ENCODE data around the gene UNG.
"Not testable (repeated sequence)": the region's sequence is repeated elsewhere in the genome, so short reads cannot be mapped to it uniquely, and the experiment has no call there.

Gene UNG

GRCh38 chr12:109097435-109098182 lies at the start of gene UNG:
TSS of gene UNG (plus strand) at chr12:109097597. CDS start at chr12:109097680, 83 bp downstream.
- peak; percentile 94 for DNase-seq

- not testable (repeated sequence) for DNase-seq
These were observed 48.7 kb upstream of the UNG start for GRCh38 chr12:109048706-109049105.

GRCh38 chr12:109049794-109050193 lies 47.6 kb upstream of the UNG start:
- not testable (repeated sequence) for DNase-seq

DNA sequence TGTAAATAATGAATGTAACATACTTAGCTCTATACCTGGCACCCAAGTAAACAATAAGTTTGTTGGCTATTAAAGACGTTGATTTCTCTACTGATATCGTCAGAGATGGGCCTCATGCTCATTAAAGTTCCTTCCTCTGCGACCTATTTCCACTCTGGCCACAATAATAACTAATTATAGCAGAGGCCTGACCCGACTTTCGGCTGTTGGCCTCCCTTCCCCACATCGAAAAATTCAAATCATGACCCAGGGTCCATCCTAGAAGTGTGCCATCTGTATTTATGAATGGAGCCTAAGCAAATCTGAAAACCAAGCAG lies 45.3 kb upstream of the UNG start:
- no peak for DNase-seq

DNA sequence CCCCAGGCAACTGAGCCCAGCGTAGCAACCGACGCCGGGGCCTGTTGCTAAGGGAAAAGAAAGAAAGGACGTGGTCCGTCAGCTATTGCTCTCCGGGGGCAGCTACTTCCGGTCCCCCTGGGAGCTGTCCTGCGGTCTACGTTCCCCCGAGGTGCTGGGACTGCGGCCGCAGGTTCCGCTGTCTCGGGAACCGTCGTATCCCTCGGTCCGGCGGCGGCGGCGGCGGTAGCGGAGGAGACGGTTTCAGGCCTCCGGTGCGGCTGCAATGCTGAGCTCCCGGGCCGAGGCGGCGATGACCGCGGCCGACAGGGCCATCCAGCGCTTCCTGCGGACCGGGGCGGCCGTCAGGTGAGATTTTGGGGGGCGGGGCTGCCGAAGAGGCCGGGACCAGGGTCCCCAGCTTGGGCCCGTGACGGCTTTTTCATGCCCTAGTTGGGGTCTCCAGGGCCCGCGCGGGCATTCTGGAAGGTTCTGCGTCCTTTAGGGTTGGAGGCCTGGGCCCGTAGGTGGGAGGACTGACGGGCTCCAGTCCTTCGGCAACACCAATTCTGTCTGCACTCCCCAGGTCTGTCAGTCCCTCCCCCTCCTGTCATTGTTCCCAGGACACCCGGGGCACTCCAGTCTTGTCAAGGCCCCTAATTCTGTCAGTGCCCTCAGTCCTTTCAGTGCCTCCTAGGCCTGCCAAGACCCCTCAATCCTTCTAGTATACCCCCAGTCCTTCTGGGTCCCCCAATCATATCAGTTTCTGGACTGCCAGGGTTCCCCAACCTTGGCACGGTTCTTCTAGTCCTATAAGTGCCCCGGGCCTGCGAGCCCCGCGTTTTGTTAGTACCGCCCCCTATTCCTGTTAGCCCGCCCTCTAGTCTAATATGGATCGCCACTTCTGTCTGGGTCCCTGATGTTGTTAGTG lies 44.7 kb upstream of the UNG start, which contains the start of gene USP30:
Gene USP30, plus strand, starts transcription at position 163 of the 910 bp plus-strand sequence. Its CDS starts 103 bp downstream, at position 266.
- peak; percentile 80 for DNase-seq

DNA sequence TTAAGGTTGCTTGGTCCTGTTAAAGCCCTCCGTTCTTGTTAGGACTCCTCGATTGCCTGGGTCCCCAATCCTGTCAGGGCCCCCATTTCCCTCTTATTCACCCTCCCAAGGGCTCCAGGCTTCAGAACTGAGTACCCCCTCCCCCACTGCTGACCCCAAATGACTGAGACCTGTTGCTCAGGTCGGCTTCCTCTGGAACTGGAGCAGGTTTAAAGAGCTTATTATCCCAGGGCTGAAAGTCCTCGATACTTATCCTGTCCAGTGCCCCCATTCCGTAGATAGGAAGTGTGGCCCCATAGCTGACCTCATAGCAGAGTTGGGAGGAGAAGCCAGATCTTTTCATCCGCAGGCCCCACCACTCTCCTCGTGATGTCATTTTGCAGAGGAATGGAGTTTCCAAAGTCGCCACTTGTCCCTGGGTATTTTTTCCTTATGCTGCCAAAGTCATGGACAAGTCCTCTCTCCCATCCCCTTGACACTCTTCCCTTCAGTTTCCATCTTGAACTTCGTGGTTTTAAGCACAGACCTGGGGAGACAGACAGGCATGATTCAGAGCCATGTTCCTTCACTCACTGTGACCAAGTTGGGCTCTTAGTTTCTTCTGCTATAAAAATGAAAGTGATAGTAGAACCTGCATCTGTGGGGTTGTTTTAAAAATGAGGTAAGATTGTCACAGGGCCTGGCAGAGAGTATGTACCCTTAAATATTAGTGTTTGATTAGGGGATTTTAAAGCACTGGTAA lies 43.8 kb upstream of the UNG start:
- DNase-seq, result no peak

- DNase-seq, result not testable (repeated sequence)
These were observed 43.3 kb upstream of the UNG start for GRCh38 chr12:109054124-109054513.

GRCh38 chr12:109054520-109054919 lies 42.9 kb upstream of the UNG start:
- DNase-seq, result no peak

DNA sequence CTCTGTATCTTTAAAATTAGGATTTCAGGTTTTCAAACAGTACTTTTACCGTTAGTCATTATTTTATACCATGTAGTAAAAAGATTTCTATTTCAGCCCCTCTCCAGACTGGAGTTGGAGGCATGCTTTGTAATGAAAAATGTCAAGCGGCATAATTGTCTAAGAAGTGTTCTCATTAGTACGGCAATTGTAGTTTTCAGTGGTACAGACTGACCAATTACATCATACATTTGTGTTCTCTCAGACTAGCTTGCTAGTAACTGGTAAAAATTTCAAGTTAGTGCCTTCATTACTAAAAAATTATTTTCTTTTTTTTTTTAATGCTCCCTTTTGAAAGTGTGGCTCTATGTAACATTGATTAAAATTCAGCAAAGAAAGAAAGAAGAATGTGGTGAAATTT lies 40.5 kb upstream of the UNG start:
- no peak for DNase-seq

DNA sequence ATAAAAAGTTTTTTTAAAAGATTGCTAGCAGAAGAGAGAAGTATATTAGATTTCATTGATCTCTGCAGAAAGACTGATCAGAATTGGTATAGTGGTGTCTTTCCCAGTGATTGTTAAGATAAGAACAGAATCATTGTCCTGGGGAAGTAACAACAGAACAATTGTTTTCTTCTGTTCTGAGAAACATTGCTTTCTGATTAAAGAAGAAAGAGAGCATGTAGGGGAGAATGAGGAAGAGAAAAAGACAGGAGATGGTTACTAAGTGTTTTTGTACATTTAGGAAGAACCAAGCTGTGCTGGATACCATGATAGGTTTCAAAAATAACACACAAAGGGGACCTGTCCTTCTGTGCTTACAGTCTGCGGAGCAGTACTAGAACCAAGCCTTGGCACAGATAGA lies 40.0 kb upstream of the UNG start:
- no peak for DNase-seq

- DNase-seq, result no peak
These were observed 38.6 kb upstream of the UNG start for GRCh38 chr12:109058773-109059172.

DNA sequence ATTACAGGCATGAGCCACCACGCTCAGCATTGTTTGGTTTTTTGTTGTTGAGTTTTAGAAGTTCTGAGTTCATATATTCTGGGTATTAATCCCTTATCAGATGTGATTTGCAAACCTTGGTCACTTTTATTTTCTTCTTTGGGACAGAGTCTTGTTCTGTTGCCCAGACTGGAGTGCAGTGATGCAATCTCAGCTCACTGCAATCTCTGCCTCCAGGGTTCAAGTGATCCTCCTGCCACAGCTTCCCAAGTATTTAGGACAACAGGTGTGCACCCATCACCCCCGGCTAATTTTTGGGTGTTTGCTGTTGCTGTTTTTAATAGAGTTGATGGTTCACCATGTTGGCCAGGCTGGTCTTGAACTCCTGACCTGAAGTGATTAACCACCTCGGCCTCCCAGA lies 33.3 kb upstream of the UNG start:
- DNase-seq, result no peak

- no peak for DNase-seq
These were observed 32.1 kb upstream of the UNG start for GRCh38 chr12:109065154-109065852.

DNA sequence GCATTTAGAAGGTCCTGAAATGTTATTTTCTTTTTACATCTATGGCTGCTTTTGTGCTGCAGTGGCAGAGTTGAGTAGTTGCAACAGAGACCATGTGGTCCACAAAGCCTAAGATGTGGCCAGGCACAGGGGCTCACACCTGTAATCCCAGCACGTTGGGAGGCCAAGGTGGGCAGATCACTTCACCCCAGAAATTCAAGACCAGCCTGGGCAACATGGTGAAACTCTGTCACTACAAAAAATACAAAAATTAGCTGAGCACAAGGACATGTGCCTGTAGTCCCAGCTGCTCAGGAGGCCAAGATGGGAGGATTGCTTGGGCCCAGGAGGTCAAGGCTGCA lies 31.6 kb upstream of the UNG start:
- no peak for DNase-seq

DNA sequence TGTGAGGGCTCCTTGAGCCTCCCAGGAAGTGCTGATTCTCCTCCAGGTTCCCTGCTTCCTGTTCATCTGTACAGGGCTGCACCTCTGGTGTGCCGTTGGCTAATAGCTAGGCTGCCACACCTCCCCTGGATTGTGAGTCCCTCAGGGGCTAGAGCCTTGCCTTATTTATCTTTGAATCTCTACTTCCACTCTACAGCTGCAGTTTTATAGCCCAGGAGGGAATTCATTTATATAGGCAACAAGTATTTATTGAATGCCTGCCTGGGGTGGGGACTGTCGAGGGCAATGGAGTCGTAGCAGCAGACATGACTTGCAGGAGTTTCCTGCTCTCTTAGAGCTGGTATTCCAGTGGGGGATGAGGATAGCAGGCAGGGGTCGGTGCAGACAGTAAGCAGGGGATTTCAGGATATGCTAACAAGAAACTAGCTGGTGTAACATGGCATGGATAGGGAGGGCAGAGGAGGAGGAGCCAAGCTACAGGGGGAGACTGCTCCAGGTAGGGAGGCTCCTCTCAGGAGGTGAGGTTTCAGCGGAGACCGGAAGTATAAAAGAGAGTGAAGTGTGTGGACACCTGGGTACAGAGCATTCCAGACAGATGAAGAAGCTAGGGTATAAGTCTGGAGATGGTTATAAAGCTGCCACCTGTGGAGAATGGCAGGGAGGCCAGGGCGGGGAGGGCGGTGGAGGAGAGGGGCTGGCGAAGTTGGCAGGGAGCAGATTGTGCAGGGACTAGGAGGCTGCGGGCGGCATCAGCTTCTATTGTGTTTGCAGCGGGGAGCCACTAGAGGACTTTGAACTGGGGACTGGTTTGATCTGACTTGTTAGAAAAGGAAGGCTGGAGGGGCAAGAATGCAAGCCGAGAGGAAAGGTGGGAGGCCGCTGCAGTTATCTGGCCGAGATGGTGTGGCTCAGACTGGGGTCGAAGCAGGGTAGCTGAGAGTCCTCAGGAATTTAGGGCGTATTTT lies 27.8 kb upstream of the UNG start:
- DNase-seq, result peak; percentile 9

- no peak for DNase-seq
These were observed 22.5 kb upstream of the UNG start for GRCh38 chr12:109074866-109075265.

DNA sequence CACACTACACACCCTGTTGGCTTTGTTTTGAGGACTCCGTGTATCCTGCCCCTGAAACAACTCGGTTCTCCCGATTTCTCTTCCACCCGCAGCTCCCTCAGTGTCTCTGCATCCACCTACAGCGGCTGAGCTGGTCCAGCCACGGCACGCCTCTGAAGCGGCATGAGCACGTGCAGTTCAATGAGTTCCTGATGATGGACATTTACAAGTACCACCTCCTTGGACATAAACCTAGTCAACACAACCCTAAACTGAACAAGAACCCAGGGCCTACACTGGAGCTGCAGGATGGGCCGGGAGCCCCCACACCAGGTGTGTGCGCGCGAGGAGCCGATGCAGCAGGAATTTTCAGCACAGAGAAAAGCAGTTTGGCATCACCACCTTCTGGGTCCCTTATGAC lies 14.6 kb upstream of the UNG start:
- no peak for DNase-seq

DNA sequence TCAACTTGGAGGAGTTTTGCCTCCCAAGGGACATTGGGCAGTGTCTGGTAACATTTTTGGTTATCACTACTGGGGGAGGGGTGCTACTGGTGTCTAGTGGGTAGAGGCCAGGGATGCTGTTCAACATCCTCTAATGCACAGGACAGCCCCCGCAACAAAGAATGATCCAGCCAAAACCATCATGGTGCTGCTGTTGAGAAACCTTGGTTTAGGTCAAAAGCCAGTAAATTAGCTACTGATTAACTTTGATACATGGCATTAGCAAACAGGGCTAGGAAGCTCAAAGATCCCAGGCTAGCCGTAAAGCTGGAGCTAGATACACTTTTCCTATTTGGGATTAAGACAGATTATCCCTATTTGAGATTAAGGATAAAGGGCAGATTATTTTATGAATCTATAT lies 13.0 kb upstream of the UNG start:
- DNase-seq, result no peak

GRCh38 chr12:109085590-109085989 lies 11.8 kb upstream of the UNG start:
- DNase-seq, result no peak

GRCh38 chr12:109087250-109087649 lies 10.1 kb upstream of the UNG start:
- DNase-seq, result no peak

DNA sequence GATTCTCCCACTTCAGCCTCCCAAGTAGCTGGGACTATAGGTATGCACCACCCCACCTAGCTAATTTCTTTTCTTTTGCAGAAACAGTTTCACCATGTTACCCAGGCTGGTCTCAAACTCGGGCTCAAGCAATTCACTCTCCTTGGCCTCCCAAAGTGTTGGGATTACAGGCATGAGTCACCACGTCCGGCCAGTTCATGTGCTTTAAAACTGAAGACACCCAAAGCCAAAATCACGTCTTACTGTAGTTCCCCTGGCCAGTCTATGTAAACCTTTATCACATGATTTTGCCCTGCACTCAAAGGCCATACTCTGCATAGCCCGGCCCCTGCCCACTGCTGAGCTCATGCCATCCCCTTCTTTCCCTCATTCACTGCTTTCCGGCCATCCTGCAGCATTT lies 8.6 kb upstream of the UNG start:
- DNase-seq, result no peak

DNA sequence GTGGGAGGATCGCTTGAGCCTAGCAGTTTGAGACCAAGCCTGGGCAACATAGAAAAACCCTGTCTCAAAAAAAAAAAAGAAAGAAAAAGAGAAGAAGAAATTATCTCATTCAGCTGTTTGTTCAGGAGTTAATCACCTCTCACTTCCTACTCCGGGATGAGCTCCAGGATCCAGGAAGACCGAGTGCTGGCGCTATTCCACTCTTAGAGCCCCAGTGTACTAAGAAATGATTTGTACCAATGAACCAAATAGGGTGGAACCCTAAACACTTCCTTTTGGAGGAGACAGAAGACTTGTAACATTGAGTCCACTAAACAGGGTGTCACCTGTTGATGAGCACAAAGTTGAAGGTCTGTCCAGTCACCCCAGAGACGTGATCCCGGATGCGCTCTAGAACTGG lies 7.7 kb upstream of the UNG start:
- DNase-seq, result no peak
